ENCODE data around the gene RAVER2.

RAVER2 gene

GRCh38 chr1:64750875-64751274 is 6.0 kb downstream of the RAVER2 start:
- no peaks in the 10 kb centered on the region for H3K36me3 ChIP-seq
- H3K4me3 ChIP-seq (ENCODE audit: low read depth in 1 of 2, low read length in 1 of 2) = no peak overlapping the region
- peaks cover 9 to 12% of the 10 kb centered on the region in 2 experiments for H3K4me1 ChIP-seq (ENCODE audit: control insufficient read depth in 1 of 2, insufficient read depth in 1 of 2, low read depth in 1 of 2, low read length in 1 of 2)
- H3K9me3 ChIP-seq = no peaks in the 10 kb centered on the region
- no peak overlapping the region for H3K27ac ChIP-seq
- H3K27me3 ChIP-seq = no peaks in the 10 kb centered on the region
- no peak for TF ChIP-seq CTCF (IDR thresholded peaks at IDR 0.05)

- Histone ChIP-seq H3K27ac (no peak overlapping the region), H3K4me1 (ENCODE audit: control insufficient read depth in 1 of 2, insufficient read depth in 1 of 2, low read depth in 1 of 2, low read length in 1 of 2) (no peaks in the 10 kb centered on the region), H3K27me3 (no peaks in the 10 kb centered on the region), H3K4me3 (ENCODE audit: low read depth in 1 of 2, low read length in 1 of 2) (no peak overlapping the region), H3K9me3 (no peaks in the 10 kb centered on the region), H3K36me3 (no peaks in the 10 kb centered on the region)
- no peak for TF ChIP-seq CTCF (IDR thresholded peaks at IDR 0.05)
Measured at GRCh38 chr1:64754173-64754572, 9.3 kb downstream of the RAVER2 start.

GRCh38 chr1:64755361-64755760 is 10.5 kb downstream of the RAVER2 start:
- Histone ChIP-seq H3K4me3 (ENCODE audit: low read depth in 1 of 2, low read length in 1 of 2) (no peak overlapping the region), H3K36me3 (no peaks in the 10 kb centered on the region), H3K27ac (no peak overlapping the region), H3K9me3 (no peaks in the 10 kb centered on the region), H3K4me1 (ENCODE audit: control insufficient read depth in 1 of 2, insufficient read depth in 1 of 2, low read depth in 1 of 2, low read length in 1 of 2) (no peaks in the 10 kb centered on the region), H3K27me3 (no peaks in the 10 kb centered on the region)
- TF ChIP-seq CTCF (IDR thresholded peaks at IDR 0.05) = no peak

GRCh38 chr1:64756770-64757169 is 11.9 kb downstream of the RAVER2 start:
- no peak overlapping the region for H3K4me3 ChIP-seq (ENCODE audit: low read depth in 1 of 2, low read length in 1 of 2)
- H3K27me3 ChIP-seq = no peaks in the 10 kb centered on the region
- H3K36me3 ChIP-seq = no peaks in the 10 kb centered on the region
- no peaks in the 10 kb centered on the region for H3K9me3 ChIP-seq
- H3K27ac ChIP-seq = no peak overlapping the region
- TF ChIP-seq CTCF (IDR thresholded peaks at IDR 0.05) = no peak
- no peaks in the 10 kb centered on the region for H3K4me1 ChIP-seq (ENCODE audit: control insufficient read depth in 1 of 2, insufficient read depth in 1 of 2, low read depth in 1 of 2, low read length in 1 of 2)

GRCh38 chr1:64757213-64757612 is 12.3 kb downstream of the RAVER2 start:
- Histone ChIP-seq H3K27me3 (no peaks in the 10 kb centered on the region), H3K4me1 (ENCODE audit: control insufficient read depth in 1 of 2, insufficient read depth in 1 of 2, low read depth in 1 of 2, low read length in 1 of 2) (no peaks in the 10 kb centered on the region), H3K9me3 (no peaks in the 10 kb centered on the region), H3K4me3 (ENCODE audit: low read depth in 1 of 2, low read length in 1 of 2) (no peak overlapping the region), H3K36me3 (no peaks in the 10 kb centered on the region), H3K27ac (no peak overlapping the region)
- no peak for TF ChIP-seq CTCF (IDR thresholded peaks at IDR 0.05)

- Histone ChIP-seq H3K27ac (no peak overlapping the region), H3K9me3 (no peaks in the 10 kb centered on the region), H3K27me3 (no peaks in the 10 kb centered on the region), H3K4me1 (ENCODE audit: control insufficient read depth in 1 of 2, insufficient read depth in 1 of 2, low read depth in 1 of 2, low read length in 1 of 2) (no peaks in the 10 kb centered on the region), H3K4me3 (ENCODE audit: low read depth in 1 of 2, low read length in 1 of 2) (no peak overlapping the region), H3K36me3 (no peaks in the 10 kb centered on the region)
- TF ChIP-seq CTCF (IDR thresholded peaks at IDR 0.05) = no peak
Measured at GRCh38 chr1:64758233-64758632, 13.4 kb downstream of the RAVER2 start.
